C4-2B (cell line): ENCODE results near the gene LRRC10B.

Source experiments
- ZFX ChIP-seq: fragments of 450-650 bp; IDR thresholded peaks from 2 replicates; pipeline ENCODE4 v1.6.1; 2017
- TF ChIP-seq, protein P1 (sequence below): fragments of 450-650 bp; conservative IDR thresholded peaks from 2 replicates; pipeline ENCODE4 v1.5.1; 2017; ENCODE audit warnings: mild to moderate bottlenecking

DNA sequence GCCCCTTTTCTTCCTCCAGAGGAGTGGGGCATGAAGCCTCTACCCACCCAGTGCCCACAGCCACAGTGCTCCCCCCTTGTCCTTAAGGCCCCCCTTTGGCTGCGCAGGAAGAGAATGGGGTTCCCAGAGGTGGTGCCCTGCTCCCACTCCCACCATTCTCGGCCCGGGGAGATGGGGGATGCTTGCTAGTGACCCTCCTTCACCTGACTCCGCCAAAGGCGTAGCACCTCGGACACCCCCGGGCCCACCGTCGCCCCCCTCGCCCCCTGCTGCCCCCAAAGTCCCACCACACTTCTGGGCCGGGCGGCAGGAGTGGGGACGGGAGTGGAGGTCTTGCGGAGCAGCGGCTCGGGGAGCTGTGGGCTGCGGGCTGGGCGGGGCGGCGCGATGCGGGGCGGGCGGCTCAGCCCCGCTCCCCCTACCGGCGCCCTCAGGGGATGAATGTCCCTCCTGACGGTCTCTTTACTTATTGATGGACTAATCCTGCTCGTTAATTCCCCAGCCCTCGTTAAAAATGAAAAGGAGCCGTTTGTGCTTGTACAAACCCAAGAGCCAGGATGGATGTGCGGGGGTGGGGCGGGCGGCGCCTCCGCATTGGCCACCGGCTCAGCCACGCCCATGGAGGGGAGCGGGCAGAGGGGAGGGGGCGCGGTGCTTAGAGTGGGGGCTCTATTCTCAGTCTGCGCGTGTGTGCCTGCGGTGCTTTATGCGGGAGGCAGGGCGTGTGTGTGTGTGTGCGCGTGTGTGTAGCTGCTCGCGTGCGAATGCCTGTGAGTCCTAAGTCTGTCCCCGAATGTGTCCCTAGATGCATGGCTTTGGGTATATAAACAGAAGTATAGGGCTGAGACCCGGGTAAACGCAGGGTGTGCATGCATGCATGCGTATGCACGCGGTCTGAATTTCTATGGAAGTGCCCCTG, 46.8 kb downstream of the LRRC10B start:
- TF ChIP-seq, protein P1, sequence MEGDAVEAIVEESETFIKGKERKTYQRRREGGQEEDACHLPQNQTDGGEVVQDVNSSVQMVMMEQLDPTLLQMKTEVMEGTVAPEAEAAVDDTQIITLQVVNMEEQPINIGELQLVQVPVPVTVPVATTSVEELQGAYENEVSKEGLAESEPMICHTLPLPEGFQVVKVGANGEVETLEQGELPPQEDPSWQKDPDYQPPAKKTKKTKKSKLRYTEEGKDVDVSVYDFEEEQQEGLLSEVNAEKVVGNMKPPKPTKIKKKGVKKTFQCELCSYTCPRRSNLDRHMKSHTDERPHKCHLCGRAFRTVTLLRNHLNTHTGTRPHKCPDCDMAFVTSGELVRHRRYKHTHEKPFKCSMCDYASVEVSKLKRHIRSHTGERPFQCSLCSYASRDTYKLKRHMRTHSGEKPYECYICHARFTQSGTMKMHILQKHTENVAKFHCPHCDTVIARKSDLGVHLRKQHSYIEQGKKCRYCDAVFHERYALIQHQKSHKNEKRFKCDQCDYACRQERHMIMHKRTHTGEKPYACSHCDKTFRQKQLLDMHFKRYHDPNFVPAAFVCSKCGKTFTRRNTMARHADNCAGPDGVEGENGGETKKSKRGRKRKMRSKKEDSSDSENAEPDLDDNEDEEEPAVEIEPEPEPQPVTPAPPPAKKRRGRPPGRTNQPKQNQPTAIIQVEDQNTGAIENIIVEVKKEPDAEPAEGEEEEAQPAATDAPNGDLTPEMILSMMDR: no peak; the same call in 1 of the 2 replicates
- no peak for TF ChIP-seq ZFX
